NCI-H446 treated with DMSO at 0.1 percent for 48 hours (cell line): ENCODE results near the gene CLASP2.
"Not testable (repeated sequence)": the region's sequence is repeated elsewhere in the genome, so short reads cannot be mapped to it uniquely, and the experiment has no call there.

Experiments used
- DNase-seq: peaks from one replicate; lab custom pipeline; 2025; lab: John Stamatoyannopoulos, UW

Gene CLASP2

DNA sequence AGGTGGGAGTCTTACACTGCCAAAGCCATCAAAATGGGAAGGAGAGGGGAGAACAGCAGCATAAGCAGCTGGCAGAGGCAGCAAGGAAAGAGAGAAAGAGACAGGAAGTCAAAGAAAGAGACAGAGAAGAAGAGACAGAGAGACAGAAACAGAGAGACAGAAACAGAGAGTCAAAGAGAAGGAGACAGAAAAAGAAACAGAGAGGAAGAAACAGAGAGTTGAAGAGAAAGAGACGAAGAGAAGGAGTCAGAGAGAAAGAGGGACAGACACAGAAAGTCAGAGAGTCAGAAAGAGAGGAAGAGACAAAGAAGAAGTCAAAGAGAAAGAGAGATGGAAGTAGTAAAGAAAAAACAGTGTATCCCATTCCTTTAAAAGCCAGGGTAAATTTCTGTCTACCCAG, 266.1 kb downstream of the CLASP2 start:
- not testable (repeated sequence) for DNase-seq

GRCh38 chr3:33447958-33448357, 270.1 kb downstream of the CLASP2 start:
- DNase-seq = no peak

GRCh38 chr3:33447256-33447625, 270.8 kb downstream of the CLASP2 start:
- DNase-seq = not testable (repeated sequence)
